Gastroesophageal sphincter (tissue), 4 donors: ENCODE results near the gene RALA. TPM values are rescaled to one million over a fixed set of nuclear protein-coding genes. Genes with fewer than 3 reads are reported as not detected.

Source experiments
- ATAC-seq: fragments of 150-250 bp; one replicate; pipeline ENCODE4 v1.9.1; 2016; ENCODE audit warnings: mild to moderate bottlenecking, moderate library complexity
- H3K27ac ChIP-seq, 4 donors: fragments of 200-600 bp; sonication (generic) in 3 of 4; 1 replicate in 3 of 4; 2 replicates in 1 of 4; pipeline ENCODE4 v1.5.1; 2016 to 2019
- H3K27me3 ChIP-seq: fragments of 200-600 bp; sonication (generic); one replicate; pipeline ENCODE4 v1.5.1; 2019
- H3K36me3 ChIP-seq, 2 donors: fragments of 200-600 bp; sonication (generic); one replicate each; pipeline ENCODE4 v1.5.1; 2019; ENCODE audit warnings: control low read depth in 1 of 2
- H3K4me1 ChIP-seq, 3 donors: fragments of 200-600 bp; sonication (generic); 1 replicate in 2 of 3; 2 replicates in 1 of 3; pipeline ENCODE4 v1.5.1; 2016 to 2019; ENCODE audit warnings: control low read depth in 2 of 3
- H3K4me3 ChIP-seq, 2 donors: fragments of 200-600 bp; sonication (generic); one replicate each; pipeline ENCODE4 v1.5.1; 2019; ENCODE audit warnings: mild to moderate bottlenecking in 1 of 2, moderate library complexity in 1 of 2
- H3K9me3 ChIP-seq, 3 donors: fragments of 200-600 bp; sonication (generic); one replicate each; pipeline ENCODE4 v1.5.1; 2017 to 2019; ENCODE audit warnings: control low read depth in 2 of 3
- EP300 ChIP-seq: sonication (generic); formaldehyde crosslinking; IDR thresholded peaks from one replicate; pipeline ENCODE4 v1.6.1; 2017; ENCODE audit warnings: antibody characterized with exemption, mild to moderate bottlenecking
- POLR2A ChIP-seq, 2 donors: fragments of 450-650 bp; IDR thresholded peaks; one replicate each; pipeline ENCODE4 v1.6.1; 2017; ENCODE audit warnings: antibody characterized with exemption in 2 of 2, mild to moderate bottlenecking in 2 of 2, moderate library complexity in 1 of 2
- POLR2AphosphoS5 ChIP-seq: sonication (generic); formaldehyde crosslinking; IDR thresholded peaks from one replicate; pipeline ENCODE4 v1.6.1; 2017; ENCODE audit warnings: antibody characterized with exemption
- WGBS, 2 donors: methylation state at CpG; one replicate each; pipeline ENCODE4 v1.1.5; 2018; ENCODE audit warnings: low coverage in 1 of 2; 5-methylcytosine and 5-hydroxymethylcytosine counted together
- total RNA-seq, 4 donors: library from RNA; depleted of rRNA; stranded (reverse); fragments of >200 nt; gene quantifications; one replicate each; pipeline ENCODE4 v1.1.0, GENCODE V29; 2016
- TF ChIP-seq, protein P1 (sequence below), 4 experiments: fragments of 200-600 bp in 2 of 4; fragments of 450-650 bp in 2 of 4; sonication (generic) in 1 of 4; IDR thresholded peaks; one replicate each; pipeline ENCODE4 v1.5.1; 2017 to 2019; ENCODE audit warnings: antibody characterized with exemption in 4 of 4, mild to moderate bottlenecking in 2 of 4, moderate library complexity in 2 of 4

Gene RALA
- total RNA-seq, 4 donors from 2014 or later, result 16.6 to 30.7 (median 21.0) TPM

DNA sequence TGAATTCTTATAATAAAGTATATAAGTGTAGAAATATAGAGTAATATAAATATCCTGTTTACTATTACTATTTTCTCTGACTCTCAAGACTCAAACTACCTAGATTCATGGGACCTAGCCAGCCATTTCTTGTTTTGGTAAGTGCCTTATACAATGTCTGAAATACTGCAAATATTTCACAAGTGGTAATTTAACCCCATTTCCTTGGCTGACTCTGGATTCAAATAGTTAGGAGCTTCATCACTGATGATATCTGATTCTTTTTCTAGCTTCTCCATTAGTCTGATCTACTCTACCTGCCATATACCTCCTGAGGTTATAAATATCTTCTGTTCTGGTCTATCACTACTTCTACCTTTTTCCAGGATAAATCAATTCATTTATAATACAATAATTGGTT, 6.4 kb upstream of the RALA start:
- H3K36me3 ChIP-seq, result no peaks in the 10 kb centered on the region
- H3K9me3 ChIP-seq, result no peaks in the 10 kb centered on the region
- no peak overlapping the region for H3K4me3 ChIP-seq
- ATAC-seq, result no peak
- H3K27me3 ChIP-seq, result peaks cover 14% of the 10 kb centered on the region
- peaks cover 0 to 3% (median 0%) of the 10 kb centered on the region in 3 donors for H3K4me1 ChIP-seq
- H3K27ac ChIP-seq, result no peak overlapping the region
- no peak for TF ChIP-seq EP300

DNA sequence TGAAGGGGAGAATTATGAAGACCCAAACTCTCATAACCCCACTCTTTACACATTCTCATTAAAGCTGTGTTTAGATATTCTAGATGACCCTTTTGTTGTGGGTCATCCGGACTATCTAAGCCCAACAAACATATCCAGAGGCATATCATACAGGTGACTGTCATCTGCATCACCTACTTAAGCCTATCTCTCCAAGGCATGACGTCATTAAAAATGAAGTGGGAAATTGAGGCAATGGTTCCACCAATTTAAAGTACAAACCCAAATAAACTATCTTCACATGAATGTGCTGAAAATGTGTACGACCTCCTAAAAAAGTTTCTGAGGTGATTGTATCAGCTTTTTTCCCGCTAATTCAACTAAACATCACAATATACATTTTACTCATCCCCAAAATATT, 4.5 kb upstream of the RALA start:
- H3K4me3 ChIP-seq, result no peak overlapping the region
- H3K9me3 ChIP-seq, result no peaks in the 10 kb centered on the region
- peaks cover 10% of the 10 kb centered on the region for H3K27me3 ChIP-seq
- WGBS, 2 donors, result 77 to 85% methylated on average over 4 of the region's 4 CpGs
- ATAC-seq, result no peak
- TF ChIP-seq POLR2AphosphoS5 (no peak), POLR2A (IDR thresholded peaks at IDR 0.05) (no peak), EP300 (no peak)
- TF ChIP-seq, protein P1, sequence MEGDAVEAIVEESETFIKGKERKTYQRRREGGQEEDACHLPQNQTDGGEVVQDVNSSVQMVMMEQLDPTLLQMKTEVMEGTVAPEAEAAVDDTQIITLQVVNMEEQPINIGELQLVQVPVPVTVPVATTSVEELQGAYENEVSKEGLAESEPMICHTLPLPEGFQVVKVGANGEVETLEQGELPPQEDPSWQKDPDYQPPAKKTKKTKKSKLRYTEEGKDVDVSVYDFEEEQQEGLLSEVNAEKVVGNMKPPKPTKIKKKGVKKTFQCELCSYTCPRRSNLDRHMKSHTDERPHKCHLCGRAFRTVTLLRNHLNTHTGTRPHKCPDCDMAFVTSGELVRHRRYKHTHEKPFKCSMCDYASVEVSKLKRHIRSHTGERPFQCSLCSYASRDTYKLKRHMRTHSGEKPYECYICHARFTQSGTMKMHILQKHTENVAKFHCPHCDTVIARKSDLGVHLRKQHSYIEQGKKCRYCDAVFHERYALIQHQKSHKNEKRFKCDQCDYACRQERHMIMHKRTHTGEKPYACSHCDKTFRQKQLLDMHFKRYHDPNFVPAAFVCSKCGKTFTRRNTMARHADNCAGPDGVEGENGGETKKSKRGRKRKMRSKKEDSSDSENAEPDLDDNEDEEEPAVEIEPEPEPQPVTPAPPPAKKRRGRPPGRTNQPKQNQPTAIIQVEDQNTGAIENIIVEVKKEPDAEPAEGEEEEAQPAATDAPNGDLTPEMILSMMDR (IDR thresholded peaks at IDR 0.05), result no peak
- H3K4me1 ChIP-seq, result peaks cover 0 to 12% (median 4%) of the 10 kb centered on the region in 3 donors
- no peaks in the 10 kb centered on the region for H3K36me3 ChIP-seq
- no peak overlapping the region for H3K27ac ChIP-seq

DNA sequence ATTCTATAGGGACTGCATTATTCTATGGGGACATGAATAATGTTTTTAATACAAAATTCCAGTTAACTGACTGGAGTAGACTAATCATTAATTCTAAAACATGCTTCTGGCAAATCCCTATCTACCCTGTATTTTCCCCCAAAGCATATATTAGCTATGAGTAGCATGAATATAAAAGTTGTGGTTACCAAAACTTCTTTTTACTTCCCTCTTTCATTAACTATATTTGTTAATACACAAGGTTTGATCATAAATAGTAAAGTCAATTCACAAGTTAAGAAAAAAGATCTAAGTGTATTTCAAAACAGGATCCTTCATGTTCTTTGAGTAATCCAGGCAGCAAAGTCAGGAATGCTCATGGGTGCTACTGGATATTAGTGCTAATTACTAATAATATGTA, 2.9 kb upstream of the RALA start:
- no peaks in the 10 kb centered on the region for H3K27me3 ChIP-seq
- no peak overlapping the region for H3K27ac ChIP-seq
- no peak for ATAC-seq
- peaks cover 0 to 26% (median 9%) of the 10 kb centered on the region in 3 donors for H3K4me1 ChIP-seq
- H3K36me3 ChIP-seq, result no peaks in the 10 kb centered on the region
- no peak overlapping the region for H3K4me3 ChIP-seq
- no peak for TF ChIP-seq EP300
- H3K9me3 ChIP-seq, result no peaks in the 10 kb centered on the region

DNA sequence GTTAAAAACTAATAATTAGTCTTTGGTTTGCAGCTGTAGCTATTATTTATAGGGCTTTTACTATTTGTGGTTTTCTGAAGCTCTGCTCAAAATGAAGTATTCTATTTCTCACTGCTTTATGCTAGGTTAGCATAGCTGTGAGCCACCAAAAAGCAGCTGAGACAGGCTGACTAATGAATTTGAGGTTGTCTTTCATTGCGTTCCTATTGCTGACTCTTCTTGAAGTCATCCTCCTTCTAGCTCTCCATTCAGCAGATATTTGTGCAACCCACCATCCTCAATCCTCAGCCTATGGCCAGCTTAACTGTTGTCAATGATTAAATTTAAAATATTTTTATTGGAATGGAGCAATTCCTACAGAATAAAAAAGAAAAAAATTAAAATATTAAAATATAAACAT, 2.1 kb upstream of the RALA start:
- TF ChIP-seq POLR2A (IDR thresholded peaks at IDR 0.05) (no peak), POLR2AphosphoS5 (no peak), EP300 (no peak)
- TF ChIP-seq, protein P1 (IDR thresholded peaks at IDR 0.05), result no peak
- Histone ChIP-seq H3K27me3 (no peaks in the 10 kb centered on the region), H3K9me3 (no peaks in the 10 kb centered on the region), H3K4me1 (peaks cover 0 to 34% (median 9%) of the 10 kb centered on the region in 3 donors), H3K4me3 (no peak overlapping the region), H3K36me3 (no peaks in the 10 kb centered on the region), H3K27ac (no peak overlapping the region)
- ATAC-seq, result no peak
- WGBS, 2 donors, result 46 to 80% methylated on average over 1 of the region's 1 CpG

DNA sequence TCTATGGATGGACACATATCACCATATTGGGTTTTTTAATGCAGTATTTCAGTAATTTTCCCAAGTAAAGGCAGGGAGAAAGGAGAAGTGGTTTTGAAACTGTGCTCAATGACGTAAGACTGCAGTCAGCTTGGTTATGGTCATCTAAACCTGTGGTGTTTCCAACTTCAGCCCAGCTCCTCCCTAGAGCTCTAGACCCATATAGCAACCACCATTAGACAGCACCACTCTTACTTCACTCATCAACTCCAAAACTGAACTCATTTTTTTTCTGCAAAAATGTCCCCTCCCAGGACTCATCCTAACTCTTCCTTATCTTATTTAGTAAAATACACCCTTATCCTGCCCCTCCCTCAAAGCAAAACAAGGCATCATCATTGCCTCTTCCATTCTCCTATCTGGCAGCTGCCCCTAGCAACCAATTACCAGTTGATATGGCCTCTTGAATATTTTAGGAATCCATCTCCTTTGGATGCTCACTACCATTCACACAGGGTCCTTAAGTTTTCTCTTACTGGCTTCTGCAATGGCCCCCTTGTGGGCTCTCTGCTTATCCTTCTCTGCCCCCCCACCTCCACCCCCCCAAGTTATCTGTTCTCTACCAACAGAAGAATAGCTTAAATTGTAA, 1.5 kb upstream of the RALA start:
- no peak overlapping the region for H3K4me3 ChIP-seq
- no peak for ATAC-seq
- H3K9me3 ChIP-seq, result no peaks in the 10 kb centered on the region
- H3K27me3 ChIP-seq, result no peaks in the 10 kb centered on the region
- peaks cover 0 to 40% (median 9%) of the 10 kb centered on the region in 3 donors for H3K4me1 ChIP-seq
- no peak for TF ChIP-seq POLR2A (IDR thresholded peaks at IDR 0.05)
- TF ChIP-seq EP300, result no peak
- TF ChIP-seq, protein P1 (IDR thresholded peaks at IDR 0.05), result no peak
- no peak for TF ChIP-seq POLR2AphosphoS5
- 71 to 82% methylated on average over 1 of the region's 1 CpG for WGBS, 2 donors
- peak overlapping the region in 2 of 4 donors; percentile 90 to 92 for H3K27ac ChIP-seq
- H3K36me3 ChIP-seq, result no peaks in the 10 kb centered on the region

DNA sequence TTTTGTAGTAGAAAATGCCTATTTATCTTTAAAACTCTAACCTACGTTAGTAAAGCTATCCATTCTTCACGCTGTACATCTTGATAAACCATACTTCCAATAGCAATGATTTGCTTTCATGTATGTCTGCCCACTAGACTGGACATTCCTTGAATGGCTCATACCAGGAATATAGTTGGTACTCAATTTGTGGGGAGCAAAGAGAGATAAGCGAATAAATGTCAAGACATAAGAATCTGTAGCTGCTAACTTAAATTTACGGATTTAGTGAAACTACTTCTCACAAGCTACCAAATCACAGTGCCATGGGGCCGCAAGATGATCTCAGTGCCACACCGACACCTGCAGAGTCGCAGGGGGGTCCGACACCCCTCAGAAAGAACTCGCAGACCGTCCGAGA, 763 bp upstream of the RALA start:
- Histone ChIP-seq H3K27ac (peak overlapping the region; percentile 58 to 92 (median 89)), H3K4me1 (peaks cover 0 to 48% (median 9%) of the 10 kb centered on the region in 3 donors), H3K4me3 (peak overlapping the region; percentile 81 to 89), H3K27me3 (no peaks in the 10 kb centered on the region), H3K36me3 (no peaks in the 10 kb centered on the region), H3K9me3 (no peaks in the 10 kb centered on the region)
- 39 to 44% methylated on average over 8 to 9 of the region's 11 CpGs for WGBS, 2 donors
- ATAC-seq, result no peak
- TF ChIP-seq EP300 (no peak), POLR2A (IDR thresholded peaks at IDR 0.05) (no peak), POLR2AphosphoS5 (no peak)
- TF ChIP-seq, protein P1 (IDR thresholded peaks at IDR 0.05), result no peak
